Measurements from ENCODE around the gene NFKB1.

Gene NFKB1

GRCh38 chr4:102629673-102630072, 128.5 kb downstream of the NFKB1 start:
- DNase-seq (ENCODE audit: low spot score) = no peak

- no peak for DNase-seq (ENCODE audit: low spot score)
Observed at GRCh38 chr4:102631616-102632015, 130.5 kb downstream of the NFKB1 start.

GRCh38 chr4:102632241-102633065, 131.3 kb downstream of the NFKB1 start:
- no peak for DNase-seq (ENCODE audit: low spot score)

- DNase-seq (ENCODE audit: low spot score) = no peak
Observed at GRCh38 chr4:102633100-102633499, 131.9 kb downstream of the NFKB1 start.

GRCh38 chr4:102637391-102637790, 136.2 kb downstream of the NFKB1 start:
- DNase-seq (ENCODE audit: low spot score) = no peak

GRCh38 chr4:102638621-102639020, 137.5 kb downstream of the NFKB1 start:
- no peak for DNase-seq (ENCODE audit: low spot score)

- DNase-seq (ENCODE audit: low spot score) = no peak
Observed at GRCh38 chr4:102639598-102639997, 138.4 kb downstream of the NFKB1 start.

GRCh38 chr4:102640669-102641068, 139.5 kb downstream of the NFKB1 start:
- DNase-seq (ENCODE audit: low spot score) = no peak

GRCh38 chr4:102641793-102642192, 140.6 kb downstream of the NFKB1 start:
- no peak for DNase-seq (ENCODE audit: low spot score)

GRCh38 chr4:102642631-102643298, 141.6 kb downstream of the NFKB1 start:
- no peak for DNase-seq (ENCODE audit: low spot score)

GRCh38 chr4:102647117-102647516, 146.0 kb downstream of the NFKB1 start:
- DNase-seq (ENCODE audit: low spot score) = no peak

- no peak for DNase-seq (ENCODE audit: low spot score)
Observed at GRCh38 chr4:102657206-102657605, 156.0 kb downstream of the NFKB1 start.

GRCh38 chr4:102663073-102663472, 161.9 kb downstream of the NFKB1 start:
- no peak for DNase-seq (ENCODE audit: low spot score)

- DNase-seq (ENCODE audit: low spot score) = no peak
Observed at GRCh38 chr4:102665527-102665926, 164.4 kb downstream of the NFKB1 start.
